B cell (primary cell): ENCODE data around the gene ZFAND2A.

Experiments used
- EZH2 ChIP-seq: IDR thresholded peaks from 2 replicates; pipeline ENCODE4 v1.6.1; 2012; ENCODE audit warnings: borderline replicate concordance, low read depth, mild to moderate bottlenecking, moderate library complexity, low read length; ENCODE audit not compliant: insufficient read depth, poor library complexity, severe bottlenecking
- TF ChIP-seq, protein P1 (sequence below): fragments of 200-600 bp; IDR thresholded peaks from one replicate; pipeline ENCODE4 v1.8.0; 2022; ENCODE audit warnings: antibody characterized with exemption, mild to moderate bottlenecking

DNA sequence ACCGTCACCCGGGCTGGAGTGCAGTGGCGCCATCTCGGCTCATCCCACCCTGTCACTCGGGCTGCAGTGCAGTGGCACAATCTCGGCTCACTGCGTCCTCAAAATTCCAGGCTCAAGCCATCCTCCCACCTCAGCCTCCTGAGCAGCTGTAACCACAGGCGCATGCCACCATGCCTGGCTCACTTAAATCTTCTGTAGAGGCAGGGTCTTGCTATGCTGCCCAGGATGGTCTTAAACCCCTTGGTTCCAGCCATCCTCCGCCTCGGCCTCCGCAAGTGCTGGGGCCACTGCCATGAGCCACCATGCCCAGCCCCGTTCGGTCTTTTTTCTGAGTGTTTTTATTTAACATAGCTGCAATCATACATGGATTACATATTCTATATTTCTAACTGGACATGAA, 30.6 kb downstream of the ZFAND2A start:
- TF ChIP-seq, protein P1, sequence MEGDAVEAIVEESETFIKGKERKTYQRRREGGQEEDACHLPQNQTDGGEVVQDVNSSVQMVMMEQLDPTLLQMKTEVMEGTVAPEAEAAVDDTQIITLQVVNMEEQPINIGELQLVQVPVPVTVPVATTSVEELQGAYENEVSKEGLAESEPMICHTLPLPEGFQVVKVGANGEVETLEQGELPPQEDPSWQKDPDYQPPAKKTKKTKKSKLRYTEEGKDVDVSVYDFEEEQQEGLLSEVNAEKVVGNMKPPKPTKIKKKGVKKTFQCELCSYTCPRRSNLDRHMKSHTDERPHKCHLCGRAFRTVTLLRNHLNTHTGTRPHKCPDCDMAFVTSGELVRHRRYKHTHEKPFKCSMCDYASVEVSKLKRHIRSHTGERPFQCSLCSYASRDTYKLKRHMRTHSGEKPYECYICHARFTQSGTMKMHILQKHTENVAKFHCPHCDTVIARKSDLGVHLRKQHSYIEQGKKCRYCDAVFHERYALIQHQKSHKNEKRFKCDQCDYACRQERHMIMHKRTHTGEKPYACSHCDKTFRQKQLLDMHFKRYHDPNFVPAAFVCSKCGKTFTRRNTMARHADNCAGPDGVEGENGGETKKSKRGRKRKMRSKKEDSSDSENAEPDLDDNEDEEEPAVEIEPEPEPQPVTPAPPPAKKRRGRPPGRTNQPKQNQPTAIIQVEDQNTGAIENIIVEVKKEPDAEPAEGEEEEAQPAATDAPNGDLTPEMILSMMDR, result no peak
- no peak for TF ChIP-seq EZH2
